ENCODE measurements around the gene FAM20A. TPM values are rescaled to one million over a fixed set of nuclear protein-coding genes. Genes with fewer than 3 reads are reported as not detected.

FAM20A gene
- total RNA-seq, 1 experiment from 2014 or later: 0.34 TPM

DNA sequence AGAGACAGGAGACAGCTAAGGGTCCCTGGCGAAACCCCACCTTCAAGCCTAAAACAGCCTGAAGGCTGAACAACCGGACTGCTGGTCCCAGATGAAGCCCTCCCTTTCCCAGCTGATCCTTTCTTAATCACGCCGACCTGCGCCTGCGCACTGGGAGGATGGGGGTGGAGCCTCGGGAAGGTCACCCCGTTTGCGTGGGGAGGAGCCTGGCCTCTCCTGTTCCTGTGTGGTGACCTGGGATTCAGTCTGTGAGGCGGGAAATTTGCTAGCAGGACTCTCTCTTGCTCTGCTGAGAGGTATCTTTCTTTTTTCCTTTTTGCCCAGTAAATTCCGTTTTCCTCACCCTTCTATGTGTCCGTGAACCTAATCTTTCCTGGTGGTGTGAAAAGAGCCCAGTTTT, 9.6 kb downstream of the FAM20A start:
- intact Hi-C loops (cut with micrococcal nuclease; ENCODE audit: unreplicated experiment): no loop called here
- BruUV-seq (replicated peaks): no TSS peak

GRCh38 chr17:68589086-68589485, 12.1 kb downstream of the FAM20A start:
- ChIA-PET POLR2A (no interaction called here), CTCF (no interaction called here)
- Mint-ChIP-seq H3K27ac (ENCODE audit: unreplicated experiment) (no peak overlapping the region), H3K4me1 (ENCODE audit: low read depth, unreplicated experiment) (no peaks in the 10 kb centered on the region), H3K9me3 (ENCODE audit: unreplicated experiment) (peaks cover 12% of the 10 kb centered on the region), H3K36me3 (ENCODE audit: insufficient read depth, unreplicated experiment) (no peaks in the 10 kb centered on the region), H3K27me3 (ENCODE audit: insufficient read depth, unreplicated experiment) (peaks cover 3% of the 10 kb centered on the region), H3K4me3 (ENCODE audit: unreplicated experiment) (no peak overlapping the region)
- TF ChIP-seq, protein P1, sequence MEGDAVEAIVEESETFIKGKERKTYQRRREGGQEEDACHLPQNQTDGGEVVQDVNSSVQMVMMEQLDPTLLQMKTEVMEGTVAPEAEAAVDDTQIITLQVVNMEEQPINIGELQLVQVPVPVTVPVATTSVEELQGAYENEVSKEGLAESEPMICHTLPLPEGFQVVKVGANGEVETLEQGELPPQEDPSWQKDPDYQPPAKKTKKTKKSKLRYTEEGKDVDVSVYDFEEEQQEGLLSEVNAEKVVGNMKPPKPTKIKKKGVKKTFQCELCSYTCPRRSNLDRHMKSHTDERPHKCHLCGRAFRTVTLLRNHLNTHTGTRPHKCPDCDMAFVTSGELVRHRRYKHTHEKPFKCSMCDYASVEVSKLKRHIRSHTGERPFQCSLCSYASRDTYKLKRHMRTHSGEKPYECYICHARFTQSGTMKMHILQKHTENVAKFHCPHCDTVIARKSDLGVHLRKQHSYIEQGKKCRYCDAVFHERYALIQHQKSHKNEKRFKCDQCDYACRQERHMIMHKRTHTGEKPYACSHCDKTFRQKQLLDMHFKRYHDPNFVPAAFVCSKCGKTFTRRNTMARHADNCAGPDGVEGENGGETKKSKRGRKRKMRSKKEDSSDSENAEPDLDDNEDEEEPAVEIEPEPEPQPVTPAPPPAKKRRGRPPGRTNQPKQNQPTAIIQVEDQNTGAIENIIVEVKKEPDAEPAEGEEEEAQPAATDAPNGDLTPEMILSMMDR (IDR thresholded peaks at IDR 0.05; ENCODE audit: insufficient read depth in 1 of 2, low read depth in 1 of 2, low read length in 1 of 2, severe bottlenecking in 1 of 2, unreplicated experiment in 1 of 2): no peak
- Histone ChIP-seq H3K9me3 (no peaks in the 10 kb centered on the region), H3K36me3 (ENCODE audit: control insufficient read depth, insufficient read depth, low read length) (no peaks in the 10 kb centered on the region), H3K4me1 (no peaks in the 10 kb centered on the region), H3K4me3 (ENCODE audit: low read depth, low read length) (no peak overlapping the region), H3K27me3 (replicated peaks; ENCODE audit: control insufficient read depth, insufficient read depth, low read length) (no peaks in the 10 kb centered on the region)
- no TSS peak for BruUV-seq (replicated peaks)
- intact Hi-C loops (cut with micrococcal nuclease; ENCODE audit: unreplicated experiment): no loop called here
- DNase-seq: no peak

More for the DNA sequence above, 9.6 kb downstream of the FAM20A start:
- Histone ChIP-seq H3K27me3 (replicated peaks; ENCODE audit: control insufficient read depth, insufficient read depth, low read length) (no peaks in the 10 kb centered on the region), H3K4me1 (no peaks in the 10 kb centered on the region), H3K4me3 (ENCODE audit: low read depth, low read length) (no peak overlapping the region), H3K36me3 (ENCODE audit: control insufficient read depth, insufficient read depth, low read length) (no peaks in the 10 kb centered on the region), H3K9me3 (no peaks in the 10 kb centered on the region)
- H3K9me3 Mint-ChIP-seq (ENCODE audit: unreplicated experiment): peaks cover 12% of the 10 kb centered on the region
- no peak for DNase-seq
- peaks cover 3% of the 10 kb centered on the region for H3K27me3 Mint-ChIP-seq (ENCODE audit: insufficient read depth, unreplicated experiment)
- no peak overlapping the region for H3K27ac Mint-ChIP-seq (ENCODE audit: unreplicated experiment)
- H3K4me1 Mint-ChIP-seq (ENCODE audit: low read depth, unreplicated experiment): no peaks in the 10 kb centered on the region
- H3K4me3 Mint-ChIP-seq (ENCODE audit: unreplicated experiment): no peak overlapping the region
- ChIA-PET POLR2A (no interaction called here), CTCF (no interaction called here)
- TF ChIP-seq, protein P1 (IDR thresholded peaks at IDR 0.05; ENCODE audit: insufficient read depth in 1 of 2, low read depth in 1 of 2, low read length in 1 of 2, severe bottlenecking in 1 of 2, unreplicated experiment in 1 of 2): no peak
- no peaks in the 10 kb centered on the region for H3K36me3 Mint-ChIP-seq (ENCODE audit: insufficient read depth, unreplicated experiment)

DNA sequence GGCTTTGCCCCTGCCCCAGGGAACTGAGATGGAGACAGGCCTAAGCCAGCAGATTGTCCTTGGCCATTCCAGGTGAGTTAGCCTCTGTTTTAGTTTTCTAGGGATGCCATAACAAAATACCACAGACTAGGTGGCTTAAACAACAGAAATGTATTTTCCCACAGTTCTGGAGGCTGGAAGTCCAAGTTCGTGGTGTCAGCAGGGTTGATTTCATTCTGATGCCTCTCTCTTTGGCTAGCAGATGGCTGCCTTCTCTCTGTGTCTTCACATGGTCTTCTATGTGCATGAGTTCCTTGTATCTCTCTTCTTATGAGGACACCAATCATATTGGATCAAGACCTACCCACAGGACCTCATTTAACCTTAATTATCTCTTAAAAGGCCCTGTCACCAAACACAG, 12.8 kb downstream of the FAM20A start:
- Mint-ChIP-seq H3K27me3 (ENCODE audit: insufficient read depth, unreplicated experiment) (peaks cover 3% of the 10 kb centered on the region), H3K36me3 (ENCODE audit: insufficient read depth, unreplicated experiment) (no peaks in the 10 kb centered on the region), H3K9me3 (ENCODE audit: unreplicated experiment) (peaks cover 12% of the 10 kb centered on the region), H3K4me3 (ENCODE audit: unreplicated experiment) (no peak overlapping the region), H3K27ac (ENCODE audit: unreplicated experiment) (no peak overlapping the region), H3K4me1 (ENCODE audit: low read depth, unreplicated experiment) (no peaks in the 10 kb centered on the region)
- Histone ChIP-seq H3K36me3 (ENCODE audit: control insufficient read depth, insufficient read depth, low read length) (no peaks in the 10 kb centered on the region), H3K27me3 (replicated peaks; ENCODE audit: control insufficient read depth, insufficient read depth, low read length) (no peaks in the 10 kb centered on the region), H3K4me1 (no peaks in the 10 kb centered on the region), H3K9me3 (no peaks in the 10 kb centered on the region), H3K4me3 (ENCODE audit: low read depth, low read length) (no peak overlapping the region)
- ChIA-PET CTCF (no interaction called here), POLR2A (no interaction called here)
- intact Hi-C loops (cut with micrococcal nuclease; ENCODE audit: unreplicated experiment): no loop called here
- DNase-seq: no peak
- no TSS peak for BruUV-seq (replicated peaks)
- TF ChIP-seq, protein P1 (IDR thresholded peaks at IDR 0.05; ENCODE audit: insufficient read depth in 1 of 2, low read depth in 1 of 2, low read length in 1 of 2, severe bottlenecking in 1 of 2, unreplicated experiment in 1 of 2): no peak

Data from Caco-2 (cell line).